D721Med (cell line): ENCODE measurements around the gene IL36G.

Experiments
- DNase-seq: peaks from one replicate; pipeline ENCODE4 v3.0.0; 2011; ENCODE audit warnings: low spot score; ENCODE audit not compliant: insufficient read length
- FAIRE-seq: peaks from 2 replicates; lab custom pipeline; 2011; peaks lifted over from hg19 to GRCh38; lab: Jason Lieb, UNC
- CTCF ChIP-seq: IDR thresholded peaks from 2 replicates; pipeline ENCODE4 v1.5.1; 2012; ENCODE audit warnings: mild to moderate bottlenecking, control low read depth; ENCODE audit not compliant: insufficient read depth; ENCODE audit errors: missing control alignments

IL36G gene

GRCh38 chr2:112994648-112995047 is 16.8 kb downstream of the IL36G start:
- FAIRE-seq (no peak), DNase-seq (no peak)
- no peak for TF ChIP-seq CTCF

- no peak for TF ChIP-seq CTCF
- FAIRE-seq, result no peak
- no peak for DNase-seq
Observed at GRCh38 chr2:112995346-112995920, 17.6 kb downstream of the IL36G start.

- DNase-seq (no peak), FAIRE-seq (no peak)
- no peak for TF ChIP-seq CTCF
Observed at GRCh38 chr2:112996635-112997034, 18.8 kb downstream of the IL36G start.

GRCh38 chr2:112997151-112997550 is 19.3 kb downstream of the IL36G start:
- FAIRE-seq (no peak), DNase-seq (no peak)
- TF ChIP-seq CTCF, result no peak

- FAIRE-seq (no peak), DNase-seq (no peak)
- TF ChIP-seq CTCF, result no peak
Observed at GRCh38 chr2:113000436-113000835, 22.6 kb downstream of the IL36G start.

GRCh38 chr2:113002677-113003076 is 24.9 kb downstream of the IL36G start:
- TF ChIP-seq CTCF, result no peak
- FAIRE-seq (no peak), DNase-seq (no peak)

- no peak for TF ChIP-seq CTCF
- DNase-seq (no peak), FAIRE-seq (no peak)
Observed at GRCh38 chr2:113005030-113005509, 27.3 kb downstream of the IL36G start, which contains the start of gene IL36A. Gene IL36A (plus strand): TSS chr2:113005459. CDS start chr2:113005872, 413 bp downstream.
